GM18873 (cell line): ENCODE results near the gene CTSS.
A peak's percentile ranks its signal among the peaks of the same experiment; 100 is the strongest.

Experiments
- ATAC-seq: cut with Tn5 transposase; IDR thresholded peaks from one replicate; pipeline ENCODE4 v1.9.1; 2021; ENCODE audit warnings: mild to moderate bottlenecking, moderate library complexity, moderate number of reproducible peaks; ENCODE audit not compliant: unreplicated experiment, low FRiP score

CTSS gene

GRCh38 chr1:150706091-150706490 lies 59.5 kb downstream of the CTSS start:
- ATAC-seq = no peak

DNA sequence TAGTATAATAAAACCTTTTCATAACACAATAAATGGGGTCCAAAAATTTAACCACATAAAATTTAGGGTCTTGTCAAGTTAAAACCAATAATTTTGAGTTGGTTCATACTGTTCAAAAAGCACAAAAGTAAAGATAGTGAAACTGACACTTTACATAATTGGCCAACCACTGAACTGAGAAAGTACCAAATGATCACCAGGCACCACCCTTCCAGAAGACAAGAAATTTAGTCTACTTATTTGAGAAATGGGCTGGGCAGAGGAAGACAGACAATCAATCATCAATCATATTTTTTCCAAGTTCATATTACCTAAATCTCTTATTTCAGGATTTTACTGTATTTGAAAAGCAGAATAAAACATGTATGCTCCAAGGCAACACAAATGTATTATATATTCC lies 62.2 kb downstream of the CTSS start:
- no peak for ATAC-seq

- peak; percentile 98 for ATAC-seq
Measured at GRCh38 chr1:150696995-150697927, 68.3 kb downstream of the CTSS start, which contains the start of gene GOLPH3L. Gene GOLPH3L (minus strand): TSS chr1:150697154. CDS start chr1:150694838, 2,316 bp downstream.

DNA sequence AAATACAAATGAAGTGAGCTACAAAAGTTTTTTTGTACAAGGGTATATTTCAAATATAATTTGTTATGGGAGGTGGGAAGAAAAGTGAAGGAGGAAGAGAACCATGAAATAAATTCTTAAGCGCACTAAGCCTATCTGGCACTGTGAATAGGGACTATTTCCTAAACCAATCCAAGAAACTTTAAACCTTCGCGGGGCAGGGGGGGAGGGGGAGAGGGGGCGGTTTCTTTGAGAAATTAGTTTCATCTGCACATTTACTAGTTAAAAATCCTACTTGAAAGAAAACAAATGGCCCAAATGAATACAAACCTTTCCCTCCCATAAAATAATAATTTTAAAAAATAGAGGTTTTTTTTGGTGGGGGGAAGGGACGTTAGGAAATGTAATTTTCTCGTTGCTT lies 69.0 kb downstream of the CTSS start:
- ATAC-seq = no peak

DNA sequence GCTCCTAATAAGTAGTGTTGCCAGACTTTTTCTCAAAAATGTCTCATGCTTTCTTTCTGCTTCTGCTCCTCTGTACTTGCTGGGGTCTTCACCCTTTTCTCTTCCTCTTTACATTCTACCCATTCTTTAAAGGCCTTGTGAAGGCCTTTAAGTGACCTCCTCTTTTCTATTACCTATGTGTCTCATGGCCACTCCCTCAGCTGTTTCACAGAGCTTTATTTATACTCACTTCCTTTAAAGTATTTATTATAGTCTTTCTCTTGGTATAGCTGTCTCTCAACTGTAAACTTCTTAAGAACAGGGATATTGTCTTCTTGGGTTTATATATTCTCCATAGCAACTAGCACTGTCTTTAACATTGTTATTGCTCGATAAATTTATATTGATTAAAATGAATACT lies 69.4 kb downstream of the CTSS start:
- no peak for ATAC-seq

DNA sequence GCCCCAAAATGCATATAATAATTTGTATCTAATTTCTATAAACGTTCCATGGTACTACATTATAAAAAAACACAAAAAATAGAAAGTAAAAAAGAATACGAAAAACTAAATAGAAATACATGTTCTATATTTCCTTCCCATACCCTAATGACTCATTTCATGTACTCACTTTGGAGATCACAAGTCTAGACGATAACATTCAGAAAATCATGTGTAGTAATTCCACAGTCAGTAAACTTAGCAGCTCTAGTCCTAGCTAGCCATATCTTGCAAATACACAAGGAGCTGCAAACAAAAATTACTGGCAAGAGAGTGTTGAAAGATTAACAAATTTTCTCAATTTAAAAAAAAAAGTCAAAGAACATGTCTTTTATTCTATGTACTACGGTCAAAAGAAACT lies 70.0 kb downstream of the CTSS start:
- ATAC-seq = no peak

- ATAC-seq = no peak
Measured at GRCh38 chr1:150692720-150693119, 72.9 kb downstream of the CTSS start.

- no peak for ATAC-seq
Measured at GRCh38 chr1:150688763-150689162, 76.8 kb downstream of the CTSS start.

- ATAC-seq = no peak
Measured at GRCh38 chr1:150686275-150686674, 79.3 kb downstream of the CTSS start.

GRCh38 chr1:150683914-150684313 lies 81.7 kb downstream of the CTSS start:
- no peak for ATAC-seq
